Panc1 (cell line): ENCODE results near the gene GMEB2. TPM values are rescaled to one million over a fixed set of nuclear protein-coding genes. Genes with fewer than 3 reads are reported as not detected.

Source experiments
- ATAC-seq: fragments of 200-7000 bp; cut with Tn5 transposase; 2 replicates; pipeline ENCODE4 v1.9.1; 2020; ENCODE audit warnings: mild to moderate bottlenecking, moderate library complexity
- BruUV-seq: library from RNA; stranded (reverse); fragments of 400-500 nt; replicated peaks from 2 replicates; lab custom pipeline; 2021; lab: Mats Ljungman, UMichigan
- CTCF ChIA-PET: fragments of 300-600 bp; sonication (Branson Sonifier 250); formaldehyde crosslinking; loops from one replicate; lab custom pipeline; 2022; ENCODE audit warnings: antibody characterized with exemption; lab: Charles Lee
- POLR2A ChIA-PET: fragments of 300-600 bp; sonication (Branson Sonifier 250); formaldehyde crosslinking; loops from one replicate; lab custom pipeline; 2022; ENCODE audit warnings: antibody characterized with exemption; lab: Charles Lee
- DNase-seq: peaks from one replicate; pipeline ENCODE4 v3.0.0-alpha.2; 2010; ENCODE audit warnings: low read depth, low spot score
- H3K27ac ChIP-seq: 2 replicates; pipeline ENCODE4 v1.5.1; 2011; ENCODE audit warnings: mild to moderate bottlenecking, low read length, inconsistent platforms
- H3K27me3 ChIP-seq: fragments of 200-500 bp; sonication (Bioruptor generic); 2 replicates; pipeline ENCODE4 v1.6.0; 2014; ENCODE audit warnings: low read length, inconsistent platforms; ENCODE audit not compliant: control insufficient read depth, insufficient read depth
- H3K36me3 ChIP-seq: fragments of 200-500 bp; sonication (Bioruptor generic); 2 replicates; pipeline ENCODE4 v1.5.1; 2014; ENCODE audit warnings: inconsistent platforms, mild to moderate bottlenecking, low read length, moderate library complexity; ENCODE audit not compliant: control insufficient read depth, insufficient read depth
- H3K4me1 ChIP-seq: 2 replicates; pipeline ENCODE4 v1.5.1; 2011; ENCODE audit warnings: inconsistent platforms, mild to moderate bottlenecking, low read length, moderate library complexity; ENCODE audit not compliant: control insufficient read depth, insufficient read depth
- H3K4me3 ChIP-seq, 2 experiments: 2 replicates each; pipeline ENCODE4 v1.5.1; 2011 to 2012; ENCODE audit warnings: low read depth in 2 of 2, low read length in 2 of 2, mild to moderate bottlenecking in 2 of 2, inconsistent platforms in 1 of 2, moderate library complexity in 1 of 2
- H3K9me3 ChIP-seq: fragments of 200-500 bp; sonication (Bioruptor generic); 2 replicates; pipeline ENCODE4 v1.5.1; 2014; ENCODE audit warnings: low read depth, mild to moderate bottlenecking, inconsistent platforms, low read length, moderate library complexity; ENCODE audit not compliant: control insufficient read depth, insufficient read depth
- POLR2AphosphoS5 ChIP-seq: IDR thresholded peaks from 2 replicates; pipeline ENCODE4 v1.6.1; 2012; ENCODE audit warnings: mild to moderate bottlenecking, low read depth, low read length, moderate library complexity
- SIN3A ChIP-seq: IDR thresholded peaks from 2 replicates; pipeline ENCODE4 v1.6.1; 2012; ENCODE audit warnings: low read depth, mild to moderate bottlenecking, low read length, moderate library complexity, borderline replicate concordance; ENCODE audit not compliant: insufficient read depth
- TCF7L2 ChIP-seq: IDR thresholded peaks from 2 replicates; pipeline ENCODE4 v1.6.1; 2011; ENCODE audit warnings: mild to moderate bottlenecking, low read depth, low read length, inconsistent platforms
- in situ Hi-C: cut with HindIII; loops from 2 replicates; pipeline ENCODE4 v1.10.0; 2016; ENCODE audit warnings: low sequenced_read_pairs, low pct_unique_long_range_greater_than_20kb
- intact Hi-C: fragments of 100-400 bp; cut with micrococcal nuclease; formaldehyde crosslinking; loops from one replicate; pipeline ENCODE4 v1.10.0; 2022; ENCODE audit not compliant: unreplicated experiment
- total RNA-seq: library from RNA; stranded (reverse); gene quantifications from one replicate; pipeline ENCODE4 v1.2.1, GENCODE V29; 2021; ENCODE audit not compliant: unreplicated experiment
- TF ChIP-seq, protein P1 (sequence below): fragments of 450-650 bp; IDR thresholded peaks from 2 replicates; pipeline ENCODE4 v1.5.1; 2017; ENCODE audit warnings: mild to moderate bottlenecking
- TF ChIP-seq, protein P2 (sequence below), 2 experiments: IDR thresholded peaks; 2 replicates each; pipeline ENCODE4 v1.6.1; 2011 to 2012; ENCODE audit warnings: low read depth in 2 of 2, control low read depth in 1 of 2, low read length in 1 of 2, mild to moderate bottlenecking in 1 of 2, moderate library complexity in 1 of 2; ENCODE audit not compliant: insufficient read depth in 1 of 2

Gene GMEB2
- total RNA-seq, 1 experiment from 2014 or later: 13.1 TPM

DNA sequence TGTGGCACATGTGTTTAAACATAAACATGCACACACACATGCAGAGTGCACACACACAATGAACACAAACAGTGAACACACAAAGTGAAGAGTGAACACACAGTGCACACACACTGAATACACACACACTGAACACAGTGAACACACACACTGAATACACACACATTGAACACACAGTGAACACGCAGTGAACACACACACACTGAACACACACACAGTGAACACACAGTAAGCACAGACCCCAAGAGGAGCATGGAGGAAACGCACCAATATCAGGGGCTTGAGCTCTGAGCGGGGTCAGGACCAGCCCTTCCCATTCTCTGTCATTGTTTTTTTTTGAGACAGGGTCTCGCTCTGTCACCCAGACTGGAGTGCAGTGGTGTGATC is 35.8 kb downstream of the GMEB2 start:
- H3K36me3 ChIP-seq: no peaks in the 10 kb centered on the region
- ATAC-seq (no peak), DNase-seq (no peak)
- CTCF ChIA-PET: no interaction called here
- no peak overlapping the region for H3K4me3 ChIP-seq
- TF ChIP-seq POLR2AphosphoS5 (no peak), SIN3A (no peak), TCF7L2 (no peak)
- TF ChIP-seq, protein P1, sequence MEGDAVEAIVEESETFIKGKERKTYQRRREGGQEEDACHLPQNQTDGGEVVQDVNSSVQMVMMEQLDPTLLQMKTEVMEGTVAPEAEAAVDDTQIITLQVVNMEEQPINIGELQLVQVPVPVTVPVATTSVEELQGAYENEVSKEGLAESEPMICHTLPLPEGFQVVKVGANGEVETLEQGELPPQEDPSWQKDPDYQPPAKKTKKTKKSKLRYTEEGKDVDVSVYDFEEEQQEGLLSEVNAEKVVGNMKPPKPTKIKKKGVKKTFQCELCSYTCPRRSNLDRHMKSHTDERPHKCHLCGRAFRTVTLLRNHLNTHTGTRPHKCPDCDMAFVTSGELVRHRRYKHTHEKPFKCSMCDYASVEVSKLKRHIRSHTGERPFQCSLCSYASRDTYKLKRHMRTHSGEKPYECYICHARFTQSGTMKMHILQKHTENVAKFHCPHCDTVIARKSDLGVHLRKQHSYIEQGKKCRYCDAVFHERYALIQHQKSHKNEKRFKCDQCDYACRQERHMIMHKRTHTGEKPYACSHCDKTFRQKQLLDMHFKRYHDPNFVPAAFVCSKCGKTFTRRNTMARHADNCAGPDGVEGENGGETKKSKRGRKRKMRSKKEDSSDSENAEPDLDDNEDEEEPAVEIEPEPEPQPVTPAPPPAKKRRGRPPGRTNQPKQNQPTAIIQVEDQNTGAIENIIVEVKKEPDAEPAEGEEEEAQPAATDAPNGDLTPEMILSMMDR: no peak
- TF ChIP-seq, protein P2, sequence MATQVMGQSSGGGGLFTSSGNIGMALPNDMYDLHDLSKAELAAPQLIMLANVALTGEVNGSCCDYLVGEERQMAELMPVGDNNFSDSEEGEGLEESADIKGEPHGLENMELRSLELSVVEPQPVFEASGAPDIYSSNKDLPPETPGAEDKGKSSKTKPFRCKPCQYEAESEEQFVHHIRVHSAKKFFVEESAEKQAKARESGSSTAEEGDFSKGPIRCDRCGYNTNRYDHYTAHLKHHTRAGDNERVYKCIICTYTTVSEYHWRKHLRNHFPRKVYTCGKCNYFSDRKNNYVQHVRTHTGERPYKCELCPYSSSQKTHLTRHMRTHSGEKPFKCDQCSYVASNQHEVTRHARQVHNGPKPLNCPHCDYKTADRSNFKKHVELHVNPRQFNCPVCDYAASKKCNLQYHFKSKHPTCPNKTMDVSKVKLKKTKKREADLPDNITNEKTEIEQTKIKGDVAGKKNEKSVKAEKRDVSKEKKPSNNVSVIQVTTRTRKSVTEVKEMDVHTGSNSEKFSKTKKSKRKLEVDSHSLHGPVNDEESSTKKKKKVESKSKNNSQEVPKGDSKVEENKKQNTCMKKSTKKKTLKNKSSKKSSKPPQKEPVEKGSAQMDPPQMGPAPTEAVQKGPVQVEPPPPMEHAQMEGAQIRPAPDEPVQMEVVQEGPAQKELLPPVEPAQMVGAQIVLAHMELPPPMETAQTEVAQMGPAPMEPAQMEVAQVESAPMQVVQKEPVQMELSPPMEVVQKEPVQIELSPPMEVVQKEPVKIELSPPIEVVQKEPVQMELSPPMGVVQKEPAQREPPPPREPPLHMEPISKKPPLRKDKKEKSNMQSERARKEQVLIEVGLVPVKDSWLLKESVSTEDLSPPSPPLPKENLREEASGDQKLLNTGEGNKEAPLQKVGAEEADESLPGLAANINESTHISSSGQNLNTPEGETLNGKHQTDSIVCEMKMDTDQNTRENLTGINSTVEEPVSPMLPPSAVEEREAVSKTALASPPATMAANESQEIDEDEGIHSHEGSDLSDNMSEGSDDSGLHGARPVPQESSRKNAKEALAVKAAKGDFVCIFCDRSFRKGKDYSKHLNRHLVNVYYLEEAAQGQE (IDR thresholded peaks at IDR 0.05; ENCODE audit: insufficient read depth in 1 of 2, low read depth in 2 of 2, low read length in 1 of 2): no peak
- no peaks in the 10 kb centered on the region for H3K9me3 ChIP-seq
- in situ Hi-C loops: loop anchor here (10.0 kb wide), 1 partner anchor 56 kb away; the partner anchor contains the start of gene PTK6
- H3K27ac ChIP-seq: no peak overlapping the region
- intact Hi-C loops: no loop called here
- POLR2A ChIA-PET: no interaction called here
- H3K4me1 ChIP-seq: no peaks in the 10 kb centered on the region
- no TSS peak for BruUV-seq
- no peaks in the 10 kb centered on the region for H3K27me3 ChIP-seq

DNA sequence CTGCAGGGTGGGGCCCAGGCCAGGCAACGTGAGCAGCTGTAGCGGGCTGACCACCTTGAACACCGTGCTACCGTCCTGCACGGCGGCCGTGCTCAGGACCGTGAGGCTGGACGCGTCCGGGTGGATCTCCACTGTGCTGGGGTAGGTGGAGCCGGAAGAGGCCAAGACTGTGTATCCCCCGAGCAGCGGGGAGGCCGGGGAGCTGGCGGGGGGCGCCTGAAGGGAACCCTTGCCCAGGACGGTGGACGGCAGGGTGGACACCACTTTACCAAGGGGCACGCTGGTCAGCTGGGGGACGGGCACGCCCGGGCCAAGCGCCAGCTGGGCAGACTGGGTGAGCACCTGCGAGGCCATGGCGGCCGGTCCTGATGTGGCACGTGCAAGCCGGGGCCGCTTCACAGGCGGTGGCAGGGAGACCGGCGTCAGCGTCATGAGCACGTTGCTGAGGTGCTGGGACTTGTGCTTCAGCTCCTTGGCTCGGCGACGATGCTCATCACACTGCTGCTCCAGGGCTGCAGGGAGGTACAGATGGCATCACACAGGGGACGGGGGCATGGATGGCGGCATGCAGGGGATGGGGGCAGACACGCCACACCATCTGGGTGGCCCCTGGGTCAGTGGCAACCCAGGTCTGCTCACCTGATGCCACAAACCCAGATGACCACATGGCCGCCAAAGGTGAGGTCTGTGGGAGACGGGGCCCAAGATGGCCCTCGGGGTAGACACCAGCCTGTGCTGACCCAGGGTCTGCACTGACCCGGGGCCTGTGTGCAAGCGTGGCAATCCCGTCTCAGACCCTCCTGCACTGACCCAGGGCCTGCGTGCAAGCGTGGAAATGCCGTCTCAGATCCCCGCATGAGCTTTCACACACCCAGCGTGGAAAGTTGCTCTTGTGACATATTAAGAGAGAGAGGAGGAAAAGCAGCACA is 36.4 kb downstream of the GMEB2 start:
- Histone ChIP-seq H3K4me1 (no peaks in the 10 kb centered on the region), H3K36me3 (no peaks in the 10 kb centered on the region), H3K9me3 (no peaks in the 10 kb centered on the region), H3K27ac (no peak overlapping the region), H3K4me3 (no peak overlapping the region), H3K27me3 (no peaks in the 10 kb centered on the region)
- ATAC-seq (no peak), DNase-seq (no peak)
- BruUV-seq: no TSS peak
- in situ Hi-C loops: loop anchor here (10.0 kb wide), 1 partner anchor 56 kb away; the partner anchor contains the start of gene PTK6
- intact Hi-C loops: no loop called here
- ChIA-PET CTCF (interaction anchor here (0.5 kb wide), 1 partner anchor 15 kb away, joined by 7 read pairs; no protein-coding TSS in a partner anchor), POLR2A (no interaction called here)
- TF ChIP-seq TCF7L2 (no peak), SIN3A (no peak), POLR2AphosphoS5 (no peak)
- TF ChIP-seq, protein P2 (IDR thresholded peaks at IDR 0.05; ENCODE audit: insufficient read depth in 1 of 2, low read depth in 2 of 2, low read length in 1 of 2): no peak
- TF ChIP-seq, protein P1: no peak
